Activated T-helper 1 cell treated with anti-CD3 and anti-CD28 coated beads, Interleukin-12 subunit alpha, Interleukin-12 subunit beta, Interleukin-2, Interleukin-4 antibody, amounts not matched to agents 30 ng/mL and 10 ng/mL and 1 ng/mL, durations not matched to agents 14 hours and 24 hours and 36 hours (primary cell): ENCODE measurements around the gene MYO5B. TPM values are rescaled to one million over a fixed set of nuclear protein-coding genes. Genes with fewer than 3 reads are reported as not detected.
"Not testable (repeated sequence)": the region's sequence is repeated elsewhere in the genome, so short reads cannot be mapped to it uniquely, and the experiment has no call there.

Source experiments
- DNase-seq: peaks from one replicate; pipeline ENCODE4 v3.0.0; 2021; ENCODE audit warnings: low spot score
- H3K27ac Mint-ChIP-seq: one replicate; pipeline ENCODE4 v1.8.0; 2021; ENCODE audit warnings: mild to moderate bottlenecking, mixed read lengths
- H3K27me3 Mint-ChIP-seq: one replicate; pipeline ENCODE4 v1.8.0; 2022; ENCODE audit warnings: mild to moderate bottlenecking, moderate library complexity, mixed read lengths; ENCODE audit not compliant: insufficient read depth
- H3K36me3 Mint-ChIP-seq: one replicate; pipeline ENCODE4 v1.8.0; 2021; ENCODE audit warnings: low read depth, mixed read lengths
- H3K4me1 Mint-ChIP-seq: one replicate; pipeline ENCODE4 v1.8.0; 2021; ENCODE audit warnings: low read depth, mixed read lengths
- H3K4me3 Mint-ChIP-seq: one replicate; pipeline ENCODE4 v1.8.0; 2021; ENCODE audit warnings: mild to moderate bottlenecking, moderate library complexity, mixed read lengths
- H3K9me3 Mint-ChIP-seq: one replicate; pipeline ENCODE4 v1.8.0; 2021; ENCODE audit warnings: mixed read lengths
- intact Hi-C: fragments of 100-400 bp; cut with micrococcal nuclease; formaldehyde crosslinking; loops from one replicate; pipeline ENCODE4 v1.15.1; 2024
- total RNA-seq: library from RNA; stranded (reverse); gene quantifications from 2 replicates; pipeline ENCODE4 v1.2.3, GENCODE V29; 2022

Gene MYO5B
- 0.12 TPM in 1 of 2 replicates, not detected in the other for total RNA-seq

GRCh38 chr18:50194631-50195532, at the start of gene MYO5B:
Gene MYO5B, minus strand, starts transcription at chr18:50195147. Its CDS starts 354 bp downstream, at chr18:50194793.
- Mint-ChIP-seq H3K4me1 (peaks cover 7% of the 10 kb centered on the region), H3K27me3 (peaks cover 62% of the 10 kb centered on the region), H3K27ac (no peak within 1 kb of the TSS), H3K4me3 (peak within 1 kb of the TSS; percentile 62), H3K36me3 (no peaks in the 10 kb centered on the region), H3K9me3 (no peaks in the 10 kb centered on the region)
- intact Hi-C loops, result loop anchor here (1.0 to 10.0 kb wide), 3 partner anchors 72 to 630 kb away; partner anchors contain the start of genes CFAP53 and LIPG
- DNase-seq, result peak; percentile 24

- not testable (repeated sequence) for DNase-seq
Measured at GRCh38 chr18:50241768-50242167, 46.8 kb upstream of the MYO5B start.

GRCh38 chr18:50240080-50240563, 45.2 kb upstream of the MYO5B start:
- Mint-ChIP-seq H3K36me3 (no peaks in the 10 kb centered on the region), H3K27me3 (peaks cover 3% of the 10 kb centered on the region), H3K4me1 (peaks cover 17% of the 10 kb centered on the region), H3K4me3 (no peak overlapping the region), H3K9me3 (peaks cover 32% of the 10 kb centered on the region), H3K27ac (no peak overlapping the region)
- DNase-seq, result no peak
- intact Hi-C loops, result no loop called here

More at GRCh38 chr18:50241768-50242167, 46.8 kb upstream of the MYO5B start:
- peaks cover 17% of the 10 kb centered on the region for H3K4me1 Mint-ChIP-seq
- intact Hi-C loops, H3K36me3 Mint-ChIP-seq, H3K4me3 Mint-ChIP-seq, H3K27me3 Mint-ChIP-seq, H3K27ac Mint-ChIP-seq: not testable (repeated sequence)
- peaks cover 32% of the 10 kb centered on the region for H3K9me3 Mint-ChIP-seq

GRCh38 chr18:50232419-50232818, 37.5 kb upstream of the MYO5B start:
- no peak for DNase-seq
- no peaks in the 10 kb centered on the region for H3K9me3 Mint-ChIP-seq
- intact Hi-C loops, result no loop called here

GRCh38 chr18:50231621-50232020, 36.7 kb upstream of the MYO5B start:
- Mint-ChIP-seq H3K36me3 (no peaks in the 10 kb centered on the region), H3K27ac (no peak overlapping the region), H3K9me3 (no peaks in the 10 kb centered on the region), H3K27me3 (peaks cover 3% of the 10 kb centered on the region), H3K4me1 (peaks cover 1% of the 10 kb centered on the region), H3K4me3 (no peak overlapping the region)
- intact Hi-C loops, result no loop called here
- no peak for DNase-seq

More at GRCh38 chr18:50232419-50232818, 37.5 kb upstream of the MYO5B start:
- no peaks in the 10 kb centered on the region for H3K36me3 Mint-ChIP-seq
- H3K27ac Mint-ChIP-seq, result no peak overlapping the region
- H3K4me1 Mint-ChIP-seq, result no peaks in the 10 kb centered on the region
- peaks cover 3% of the 10 kb centered on the region for H3K27me3 Mint-ChIP-seq
- H3K4me3 Mint-ChIP-seq, result no peak overlapping the region

- Mint-ChIP-seq H3K9me3 (peaks cover 14% of the 10 kb centered on the region), H3K27me3 (peaks cover 20% of the 10 kb centered on the region)
- DNase-seq, H3K4me1 Mint-ChIP-seq, H3K27ac Mint-ChIP-seq, intact Hi-C loops, H3K36me3 Mint-ChIP-seq, H3K4me3 Mint-ChIP-seq: not testable (repeated sequence)
Measured at GRCh38 chr18:50220249-50220648, 25.3 kb upstream of the MYO5B start.

GRCh38 chr18:50218432-50219197, 23.7 kb upstream of the MYO5B start:
- no peak overlapping the region for H3K27ac Mint-ChIP-seq
- H3K4me1 Mint-ChIP-seq, result no peaks in the 10 kb centered on the region
- H3K27me3 Mint-ChIP-seq, result peaks cover 14% of the 10 kb centered on the region
- no peaks in the 10 kb centered on the region for H3K36me3 Mint-ChIP-seq
- peaks cover 14% of the 10 kb centered on the region for H3K9me3 Mint-ChIP-seq
- no peak overlapping the region for H3K4me3 Mint-ChIP-seq
- intact Hi-C loops, result loop anchor here (1.0 to 5.0 kb wide), 2 partner anchors 50 to 209 kb away; no protein-coding TSS in a partner anchor
- peak; percentile 8 for DNase-seq

GRCh38 chr18:50209311-50209710, 14.4 kb upstream of the MYO5B start:
- Mint-ChIP-seq H3K4me3 (no peak overlapping the region), H3K9me3 (no peaks in the 10 kb centered on the region), H3K4me1 (peaks cover 4% of the 10 kb centered on the region), H3K27ac (no peak overlapping the region), H3K36me3 (no peaks in the 10 kb centered on the region), H3K27me3 (peaks cover 21% of the 10 kb centered on the region)
- intact Hi-C loops, result no loop called here
- no peak for DNase-seq

- Mint-ChIP-seq H3K4me3 (no peak overlapping the region), H3K9me3 (no peaks in the 10 kb centered on the region), H3K27me3 (peaks cover 32% of the 10 kb centered on the region), H3K4me1 (peaks cover 9% of the 10 kb centered on the region), H3K27ac (no peak overlapping the region), H3K36me3 (no peaks in the 10 kb centered on the region)
- intact Hi-C loops, result no loop called here
- no peak for DNase-seq
Measured at GRCh38 chr18:50207722-50208121, 12.8 kb upstream of the MYO5B start.

- H3K27ac Mint-ChIP-seq, result no peak overlapping the region
- peaks cover 9% of the 10 kb centered on the region for H3K4me1 Mint-ChIP-seq
- H3K9me3 Mint-ChIP-seq, result no peaks in the 10 kb centered on the region
- DNase-seq, result no peak
- H3K27me3 Mint-ChIP-seq, result peaks cover 44% of the 10 kb centered on the region
- H3K4me3 Mint-ChIP-seq, result no peak overlapping the region
- intact Hi-C loops, result no loop called here
- no peaks in the 10 kb centered on the region for H3K36me3 Mint-ChIP-seq
Measured at GRCh38 chr18:50203801-50204604, 9.1 kb upstream of the MYO5B start.

- intact Hi-C loops, result no loop called here
- no peak for DNase-seq
- Mint-ChIP-seq H3K27me3 (peaks cover 58% of the 10 kb centered on the region), H3K27ac (no peak overlapping the region), H3K4me3 (no peak overlapping the region), H3K9me3 (no peaks in the 10 kb centered on the region), H3K36me3 (no peaks in the 10 kb centered on the region), H3K4me1 (peaks cover 9% of the 10 kb centered on the region)
Measured at GRCh38 chr18:50201476-50202018, 6.6 kb upstream of the MYO5B start.

GRCh38 chr18:50199921-50200320, 5.0 kb upstream of the MYO5B start:
- H3K27ac Mint-ChIP-seq, result no peak overlapping the region
- H3K27me3 Mint-ChIP-seq, result peaks cover 61% of the 10 kb centered on the region
- no peak for DNase-seq

More at GRCh38 chr18:50199921-50200320, 5.0 kb upstream of the MYO5B start:
- H3K9me3 Mint-ChIP-seq, result no peaks in the 10 kb centered on the region
- H3K4me1 Mint-ChIP-seq, result peaks cover 16% of the 10 kb centered on the region
- intact Hi-C loops, result loop anchor here (10.0 kb wide), 1 partner anchor 635 kb away; the partner anchor contains the start of gene LIPG
- no peaks in the 10 kb centered on the region for H3K36me3 Mint-ChIP-seq
- no peak overlapping the region for H3K4me3 Mint-ChIP-seq
